CD4-positive, alpha-beta T cell treated with Interleukin-1 beta for 1 hour (primary cell): ENCODE results near the gene NDFIP2.

ENCODE experiments used
- DNase-seq, 2 donors: peaks; one replicate each; pipeline ENCODE4 v3.0.0-alpha.2; 2020 to 2022

NDFIP2 gene

GRCh38 chr13:79500829-79501228, 19.9 kb downstream of the NDFIP2 start:
- DNase-seq = no peak

- DNase-seq = no peak
Measured at GRCh38 chr13:79501538-79502232, 20.7 kb downstream of the NDFIP2 start.

DNA sequence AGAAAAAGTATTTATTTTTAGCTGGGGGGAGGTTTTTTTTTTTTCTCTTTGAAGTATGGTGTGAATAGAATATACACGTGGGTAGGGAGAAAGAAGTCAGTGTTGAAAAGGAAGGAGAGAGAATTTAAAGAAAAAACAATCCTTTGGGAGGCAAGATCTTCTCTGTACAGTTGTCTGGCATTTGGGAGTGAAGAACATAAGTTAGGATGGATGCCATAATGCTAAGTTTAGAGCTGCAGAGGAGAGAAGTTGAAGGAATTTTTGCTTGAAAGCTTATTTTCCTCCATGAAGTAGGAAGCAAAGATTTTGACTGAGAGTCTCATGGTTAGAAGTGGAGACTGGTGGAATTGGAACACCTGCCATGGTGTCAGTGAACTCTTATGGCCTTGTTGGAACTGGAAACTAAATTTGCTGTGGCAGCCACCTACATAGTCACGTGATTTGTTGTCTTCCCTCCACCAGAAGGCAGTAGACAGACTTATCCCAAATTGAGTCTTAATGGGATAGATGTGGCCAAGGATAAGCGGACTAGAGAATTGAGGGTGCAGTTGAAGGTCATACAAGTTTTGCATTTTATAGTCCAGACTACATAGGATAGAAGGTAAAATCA, 22.0 kb downstream of the NDFIP2 start:
- no peak for DNase-seq

GRCh38 chr13:79503473-79504017, 22.6 kb downstream of the NDFIP2 start:
- DNase-seq = no peak

GRCh38 chr13:79508224-79508961, 27.4 kb downstream of the NDFIP2 start:
- DNase-seq = no peak

DNA sequence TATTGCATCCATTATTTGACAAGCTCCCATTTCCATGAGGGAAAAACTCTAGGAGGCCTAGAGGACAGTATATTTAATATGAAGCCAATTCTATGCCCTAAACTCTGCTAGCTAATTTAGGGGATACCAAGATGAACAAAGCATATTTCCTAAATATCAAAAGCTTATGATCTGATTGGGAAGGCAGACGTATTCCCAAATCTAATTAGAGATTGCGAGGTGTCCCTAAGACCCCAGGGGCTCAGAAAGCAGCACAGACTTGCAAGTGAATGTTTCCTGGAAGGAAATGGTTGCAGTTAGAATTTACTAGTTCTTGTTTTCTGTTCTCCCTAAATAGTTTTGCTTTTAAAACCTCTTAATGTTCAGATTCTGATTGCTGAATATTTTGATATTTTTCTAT, 30.7 kb downstream of the NDFIP2 start:
- DNase-seq = no peak

DNA sequence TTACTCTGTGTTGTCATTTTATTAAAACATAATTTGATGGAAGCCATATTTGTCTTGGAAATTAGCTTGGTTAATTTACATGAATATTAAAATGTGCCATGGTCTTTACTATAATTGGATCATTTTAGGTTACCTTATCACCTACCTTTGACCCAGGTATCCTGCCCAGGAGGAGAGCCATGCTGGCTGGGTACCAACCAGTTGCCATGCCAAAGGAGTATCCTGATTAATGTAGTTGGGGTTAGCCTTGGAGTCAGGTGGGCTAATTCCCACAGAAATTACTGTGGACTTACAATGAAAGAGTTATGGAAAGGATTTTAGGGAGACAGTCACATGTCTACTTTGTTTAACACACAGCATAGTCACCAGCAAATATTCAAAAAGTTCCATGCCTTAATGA, 32.0 kb downstream of the NDFIP2 start:
- no peak for DNase-seq

GRCh38 chr13:79516595-79516994, 35.6 kb downstream of the NDFIP2 start:
- DNase-seq = no peak

DNA sequence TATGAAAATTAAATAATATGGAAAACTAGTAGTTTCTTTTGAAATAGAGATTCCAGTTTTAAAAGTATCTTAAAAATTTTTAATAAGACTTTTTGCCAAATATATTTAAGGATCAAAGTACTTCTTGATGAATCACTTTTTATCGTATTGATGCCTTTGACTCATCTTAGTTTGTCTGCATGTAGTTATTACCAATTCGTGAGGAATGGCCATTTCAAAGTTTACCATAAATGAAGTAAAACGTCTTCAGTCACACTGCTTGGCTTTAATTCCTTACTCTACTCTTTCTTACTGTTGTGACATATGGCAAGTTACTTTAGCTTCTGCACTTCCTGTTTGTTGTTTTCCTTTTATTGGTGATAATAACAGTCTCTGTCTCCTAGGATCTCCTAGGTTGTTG, 38.3 kb downstream of the NDFIP2 start:
- no peak for DNase-seq

DNA sequence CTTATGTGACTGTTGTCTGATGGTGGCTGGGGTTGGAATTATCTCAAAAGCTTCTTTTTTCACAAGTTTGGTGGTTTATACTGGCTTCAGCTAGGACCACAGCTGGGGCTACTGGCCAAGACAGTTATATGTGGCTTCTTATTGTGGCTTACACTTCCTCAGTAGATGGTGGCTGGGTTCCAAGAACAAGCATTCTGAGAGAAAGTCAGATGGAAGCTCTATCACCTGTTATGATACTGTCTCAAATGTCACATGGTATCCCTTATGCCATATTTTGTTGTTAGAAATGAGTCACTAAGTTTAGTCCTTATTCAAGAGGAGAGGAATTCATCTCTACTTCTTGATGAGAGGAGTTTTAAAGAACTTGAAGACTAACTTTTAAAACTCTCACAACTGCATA, 41.6 kb downstream of the NDFIP2 start:
- no peak for DNase-seq

GRCh38 chr13:79525064-79525857, 44.3 kb downstream of the NDFIP2 start:
- no peak for DNase-seq

DNA sequence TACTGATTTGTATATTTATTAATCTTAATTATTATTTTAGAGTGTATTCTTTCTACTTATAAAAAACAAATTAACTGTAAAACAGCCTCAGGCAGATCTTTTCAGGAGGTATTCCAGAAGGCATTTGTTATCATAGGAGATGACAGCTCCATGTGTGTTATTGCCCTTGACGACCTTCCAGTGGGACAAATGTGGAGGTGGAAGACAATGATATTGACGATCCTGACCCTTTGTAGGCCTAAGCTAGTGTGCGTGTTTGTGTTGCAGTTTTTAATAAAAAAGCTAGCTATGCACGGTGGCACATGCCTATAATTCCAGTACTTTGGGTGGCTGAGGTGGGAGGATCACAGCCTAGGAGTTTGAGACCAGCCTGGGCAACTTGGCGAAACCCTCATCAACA, 46.7 kb downstream of the NDFIP2 start:
- DNase-seq = no peak

GRCh38 chr13:79528356-79528755, 47.4 kb downstream of the NDFIP2 start:
- DNase-seq = no peak

DNA sequence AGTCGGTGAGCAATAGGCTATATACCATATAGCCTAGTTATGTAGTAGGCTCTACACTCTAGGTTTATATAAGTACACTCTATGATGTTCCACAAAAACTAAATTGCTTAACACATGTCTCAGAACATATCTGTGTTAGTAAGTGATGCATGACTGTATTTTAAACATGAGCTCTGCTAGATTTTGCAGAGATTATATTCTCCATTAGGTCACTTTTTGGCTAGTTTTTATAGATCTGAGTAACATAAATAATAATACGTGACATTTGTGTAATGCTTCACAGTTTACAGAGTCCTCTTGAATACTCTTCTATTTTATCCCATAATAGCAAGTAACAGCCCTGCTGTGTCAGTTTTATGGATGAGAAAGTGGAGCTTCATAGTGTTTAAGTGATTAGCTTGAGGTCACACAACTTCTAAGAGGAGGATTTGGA, 47.8 kb downstream of the NDFIP2 start:
- no peak for DNase-seq

DNA sequence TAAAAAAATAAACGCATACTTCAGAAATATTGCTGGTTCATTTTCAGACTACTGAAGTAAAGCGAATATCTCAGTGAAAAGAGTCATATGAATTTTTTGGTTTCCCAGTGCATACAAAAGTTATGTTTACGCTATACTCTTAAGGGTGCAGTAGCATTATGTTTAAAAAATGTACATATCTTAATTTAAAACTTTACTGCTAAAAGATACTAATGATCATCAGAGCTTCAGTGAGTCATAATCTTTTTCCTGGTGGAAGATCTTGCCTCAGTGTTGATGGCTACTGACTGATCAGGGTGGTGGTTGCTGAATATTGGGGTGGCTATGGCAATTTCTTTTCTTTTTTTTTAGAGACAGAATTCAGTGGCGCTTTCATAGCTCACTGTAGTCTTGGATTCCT, 48.9 kb downstream of the NDFIP2 start:
- no peak for DNase-seq

DNA sequence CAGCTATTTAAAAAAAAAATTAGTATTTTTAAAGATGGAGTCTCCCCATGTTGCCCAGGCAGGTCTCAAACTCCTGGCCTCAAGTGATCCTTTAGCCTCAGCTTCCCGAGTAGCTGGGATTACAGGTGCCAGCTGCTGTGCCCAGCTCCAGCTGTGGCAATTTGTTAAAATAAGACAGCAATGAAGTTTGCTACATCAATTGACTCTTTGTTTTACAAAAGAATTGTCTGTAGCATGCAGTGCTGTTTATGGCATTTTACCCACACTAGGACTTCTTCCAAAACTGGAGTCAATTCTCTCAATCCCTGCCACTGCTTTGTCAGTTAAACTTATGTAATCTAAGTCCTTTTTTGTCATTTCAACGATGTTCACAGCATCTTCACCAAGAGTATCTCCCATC, 49.3 kb downstream of the NDFIP2 start:
- DNase-seq = no peak

DNA sequence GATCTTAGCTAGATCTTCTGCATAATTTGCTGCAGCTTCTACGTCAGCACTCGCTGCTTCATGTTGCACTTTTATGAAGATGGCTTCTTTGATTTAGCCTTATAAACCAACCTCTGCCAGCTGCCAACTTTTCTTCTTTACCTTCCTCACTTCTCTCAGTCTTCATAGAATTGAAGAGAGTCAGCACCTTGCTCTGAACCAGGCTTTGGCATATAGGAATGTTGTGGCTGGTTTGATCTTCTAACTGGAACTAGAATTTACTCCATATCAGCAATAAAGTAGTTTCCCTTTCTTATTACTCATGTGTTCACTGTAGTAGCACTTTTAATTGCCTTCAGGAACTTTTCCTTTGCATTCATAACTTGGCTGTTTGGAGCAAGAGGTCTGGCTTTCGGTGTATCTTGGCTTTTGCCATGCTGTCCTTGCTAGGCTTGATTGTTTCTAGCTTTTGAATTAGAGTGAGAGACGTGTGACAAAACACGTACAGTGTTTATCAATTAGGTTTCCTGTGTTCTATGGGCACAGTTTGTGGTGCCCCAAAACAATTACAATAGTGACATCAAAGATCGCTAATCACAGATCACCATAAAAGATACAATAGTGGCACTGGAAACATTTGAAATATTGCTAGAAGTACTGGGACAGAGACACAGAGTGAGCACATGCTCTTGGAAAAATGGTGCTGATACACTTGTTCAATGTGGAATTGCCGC, 50.7 kb downstream of the NDFIP2 start:
- no peak for DNase-seq

GRCh38 chr13:79532576-79532975, 51.6 kb downstream of the NDFIP2 start:
- no peak for DNase-seq

DNA sequence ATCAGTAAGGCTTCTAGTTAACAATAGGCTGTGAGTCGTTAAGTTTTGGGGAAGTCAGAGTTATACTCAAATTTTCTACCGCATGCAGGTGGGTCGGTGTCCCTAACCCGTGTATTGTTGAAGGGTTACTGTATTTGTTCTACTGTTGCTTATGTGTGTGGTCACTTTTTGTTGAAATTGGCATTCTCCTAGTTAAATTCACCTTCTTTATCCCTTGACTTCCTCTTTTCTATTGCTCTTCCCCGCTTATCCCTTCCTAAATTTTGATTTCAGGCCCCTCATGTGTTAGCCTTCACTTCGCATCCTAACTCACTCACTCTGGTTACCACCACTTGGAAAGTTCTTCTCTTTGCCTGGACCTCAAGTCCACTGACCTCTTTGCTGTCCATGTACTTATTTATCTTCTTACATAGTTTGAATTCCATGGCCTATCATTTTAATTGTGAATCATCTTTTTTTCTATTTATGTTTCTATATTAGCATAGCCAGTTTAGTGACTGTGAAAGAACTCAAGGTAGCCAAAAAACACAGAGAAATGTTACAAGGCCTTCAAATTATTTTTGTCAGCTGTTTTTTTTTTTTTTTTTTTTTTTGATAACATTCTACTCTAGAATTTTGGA, 52.9 kb downstream of the NDFIP2 start:
- DNase-seq = no peak

DNA sequence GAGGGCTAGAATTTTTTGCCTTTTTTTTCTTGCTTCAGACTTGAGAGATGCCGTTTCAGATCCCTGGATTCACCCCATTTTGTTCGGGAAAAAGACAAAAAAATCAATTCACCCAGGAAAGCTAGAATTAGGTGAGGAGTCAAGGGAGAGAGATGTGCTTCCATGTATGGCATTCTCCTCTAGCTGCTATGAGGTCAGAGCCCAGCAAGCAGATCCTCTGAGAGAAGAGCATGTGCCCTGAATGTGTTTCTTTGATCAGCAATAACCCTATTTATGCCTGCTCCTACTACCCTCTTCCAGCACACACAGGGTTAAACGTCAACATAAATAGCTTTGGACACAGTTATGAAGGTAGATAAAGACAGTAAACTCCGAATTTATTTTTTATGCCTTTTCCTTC, 53.6 kb downstream of the NDFIP2 start:
- DNase-seq = no peak

DNA sequence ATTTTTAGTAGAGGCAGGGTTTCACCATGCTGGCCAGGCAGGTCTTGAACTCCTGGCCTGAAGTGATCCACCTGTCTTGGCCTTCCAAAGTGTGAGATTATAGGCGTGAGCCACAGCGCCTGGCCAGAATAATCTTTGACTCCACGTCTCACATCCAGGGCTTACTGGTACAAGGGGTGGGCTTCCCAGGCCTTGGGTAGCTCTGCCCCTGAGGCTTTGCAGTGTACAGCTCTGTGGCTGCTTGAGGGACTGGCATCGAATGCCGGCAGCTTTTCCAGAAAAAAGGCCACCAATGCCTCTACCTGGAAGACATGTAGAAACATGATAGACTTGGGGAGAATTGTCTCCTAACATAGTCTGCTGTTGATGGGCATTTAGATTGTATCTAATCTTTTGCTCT, 57.8 kb downstream of the NDFIP2 start:
- no peak for DNase-seq

DNA sequence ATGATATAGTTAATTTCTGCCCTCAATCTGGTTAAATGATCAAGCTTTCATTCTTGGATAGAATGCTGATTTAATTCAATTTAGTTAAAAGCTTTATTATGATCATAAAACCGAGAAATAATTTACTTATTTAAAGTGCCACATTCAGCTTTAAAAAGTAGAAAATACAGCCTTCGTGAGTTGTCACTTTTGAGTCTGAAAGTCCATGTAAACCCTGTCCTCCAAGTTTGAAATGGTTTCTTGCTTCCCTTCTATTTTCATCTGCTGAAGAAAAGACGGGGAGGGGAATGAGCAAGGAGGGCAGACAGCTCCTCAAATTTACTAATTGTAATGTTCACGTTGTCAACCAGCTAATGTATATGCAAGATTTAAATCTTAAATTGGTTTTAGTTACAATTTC, 59.5 kb downstream of the NDFIP2 start:
- no peak for DNase-seq
